ENCODE measurements around the gene ST6GALNAC5. TPM values are rescaled to one million over a fixed set of nuclear protein-coding genes. Genes with fewer than 3 reads are reported as not detected.

The ST6GALNAC5 gene
- total and polyA plus RNA-seq, 2 of the 13 experiments (the other 11 are each of a cell fraction or from before 2014, with no cell fraction given) = not detected

DNA sequence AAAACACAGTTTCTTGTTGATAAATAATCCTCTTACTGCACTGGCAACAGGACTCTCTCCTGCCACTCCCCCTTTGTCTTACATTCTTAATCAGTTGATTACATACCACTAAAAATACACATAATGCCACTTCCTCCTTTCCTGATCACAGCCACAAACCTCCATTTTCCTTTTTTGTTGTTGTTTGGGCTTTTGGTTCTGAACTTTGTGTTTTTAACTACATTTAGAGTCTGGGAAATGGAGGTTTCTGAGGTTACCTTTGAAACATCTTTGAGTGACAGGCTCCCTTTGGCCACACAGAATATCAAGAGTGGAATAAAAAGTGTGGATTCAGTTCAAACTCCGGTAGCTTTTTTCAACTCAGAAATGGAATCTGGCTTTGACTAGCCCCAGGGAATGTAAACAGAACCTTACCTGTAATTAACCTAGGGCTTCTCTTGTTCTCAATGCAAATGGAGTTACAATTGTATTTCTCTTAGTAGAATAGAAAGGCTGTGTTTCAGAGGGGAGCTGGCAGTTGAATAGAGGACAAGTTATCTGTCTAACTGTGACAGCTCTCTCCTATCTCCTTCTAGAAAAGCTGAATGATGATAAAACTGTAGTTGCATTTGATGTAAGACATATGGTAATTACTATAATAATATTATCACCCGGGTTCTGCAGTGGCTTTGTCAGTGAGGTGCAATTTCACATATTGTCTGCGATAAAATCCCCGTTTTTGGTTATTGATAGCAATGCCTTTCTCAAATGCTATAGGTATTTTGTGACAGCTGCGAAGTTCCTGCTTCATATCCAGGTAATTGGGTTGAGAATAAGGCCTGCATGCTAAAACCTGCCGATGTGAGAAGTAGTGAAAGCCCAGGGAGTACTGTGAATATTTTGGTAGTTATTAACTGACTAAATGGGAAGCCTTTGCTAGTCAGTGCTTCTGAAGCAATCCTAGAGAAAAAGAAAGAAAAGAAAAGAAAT lies 66.9 kb downstream of the ST6GALNAC5 start:
- H3K4me1 ChIP-seq (ENCODE audit: insufficient read depth, low read length) = no peaks in the 10 kb centered on the region
- in situ Hi-C loops (cut with HindIII; ENCODE audit: extremely low pct_ligation_motif_present, low pct_unique_long_range_greater_than_20kb) = no loop called here
- H3K27me3 ChIP-seq (ENCODE audit: control insufficient read depth in 1 of 2, insufficient read depth in 2 of 2, low read length in 2 of 2) = no peaks in the 10 kb centered on the region
- no peaks in the 10 kb centered on the region for H3K36me3 ChIP-seq (replicated peaks in 1 of 2; ENCODE audit: control insufficient read depth in 1 of 2, insufficient read depth in 2 of 2, low read length in 2 of 2)
- H3K27ac ChIP-seq (ENCODE audit: extremely low read length, insufficient read depth, low read length) = no peak overlapping the region
- no peaks in the 10 kb centered on the region for H3K9me3 ChIP-seq (ENCODE audit: low read length)
- no peak for TF ChIP-seq MLLT10 (CRISPR knock-in tag; IDR thresholded peaks at IDR 0.05)
- TF ChIP-seq ZNF550 (CRISPR knock-in tag; IDR thresholded peaks at IDR 0.05; ENCODE audit: borderline replicate concordance) = no peak
- no peak for TF ChIP-seq ZNF569 (CRISPR knock-in tag; IDR thresholded peaks at IDR 0.05; ENCODE audit: borderline replicate concordance)
- TF ChIP-seq, protein P1, sequence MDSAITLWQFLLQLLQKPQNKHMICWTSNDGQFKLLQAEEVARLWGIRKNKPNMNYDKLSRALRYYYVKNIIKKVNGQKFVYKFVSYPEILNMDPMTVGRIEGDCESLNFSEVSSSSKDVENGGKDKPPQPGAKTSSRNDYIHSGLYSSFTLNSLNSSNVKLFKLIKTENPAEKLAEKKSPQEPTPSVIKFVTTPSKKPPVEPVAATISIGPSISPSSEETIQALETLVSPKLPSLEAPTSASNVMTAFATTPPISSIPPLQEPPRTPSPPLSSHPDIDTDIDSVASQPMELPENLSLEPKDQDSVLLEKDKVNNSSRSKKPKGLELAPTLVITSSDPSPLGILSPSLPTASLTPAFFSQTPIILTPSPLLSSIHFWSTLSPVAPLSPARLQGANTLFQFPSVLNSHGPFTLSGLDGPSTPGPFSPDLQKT (CRISPR knock-in tag; IDR thresholded peaks at IDR 0.05; ENCODE audit: borderline replicate concordance) = no peak
- H4K20me1 ChIP-seq (ENCODE audit: insufficient read depth, low read length) = no peaks in the 10 kb centered on the region
- intact Hi-C loops (cut with micrococcal nuclease; ENCODE audit: unreplicated experiment) = no loop called here
- ChIA-PET CTCF (ENCODE audit: low intra/inter-chr PET ratio, low total read pairs) (no interaction called here), POLR2A (no interaction called here)
- BruUV-seq (replicated peaks) = no TSS peak
- no peak for FAIRE-seq
- H2AFZ ChIP-seq (ENCODE audit: low read length) = no peak overlapping the region
- no peak overlapping the region for H3K4me3 ChIP-seq (replicated peaks in 1 of 3; ENCODE audit: insufficient read depth in 1 of 3, low read depth in 2 of 3, low read length in 3 of 3)
- WGBS (ENCODE audit: low lambda C conversion rate) = 6% methylated on average over 6 of the region's 6 CpGs
- no peak for ATAC-seq
- no peak for DNase-seq (ENCODE audit: low spot score)
- H3K9ac ChIP-seq (ENCODE audit: insufficient read depth, low read depth, low read length) = no peak overlapping the region
- no peaks in the 10 kb centered on the region for H3K79me2 ChIP-seq (ENCODE audit: insufficient read depth, low read length)
- H3K4me2 ChIP-seq (ENCODE audit: low read depth, low read length) = no peak overlapping the region

DNA sequence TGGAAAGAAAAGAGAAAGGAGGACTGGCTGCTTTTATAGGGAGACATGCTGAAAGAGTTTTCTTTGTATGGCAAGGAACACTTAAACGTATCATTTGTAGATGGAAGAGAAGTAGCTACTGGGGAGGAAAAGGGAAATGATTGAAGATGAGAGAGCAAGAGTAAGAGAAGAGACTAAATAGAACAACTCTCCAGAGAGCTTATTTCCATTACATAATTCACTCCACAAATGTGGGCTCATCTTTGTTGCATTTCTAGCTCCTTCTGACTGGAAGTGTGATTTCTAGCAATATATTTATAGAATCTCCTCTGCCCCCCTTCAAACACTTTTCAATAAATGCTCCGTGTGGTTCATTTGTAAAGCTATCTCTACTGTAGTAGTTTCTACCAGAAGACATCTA lies 71.0 kb downstream of the ST6GALNAC5 start:
- ATAC-seq (no peak), FAIRE-seq (no peak), DNase-seq (ENCODE audit: low spot score) (no peak)
- 0% methylated on average over 2 of the region's 2 CpGs for WGBS (ENCODE audit: low lambda C conversion rate)
- H4K20me1 ChIP-seq (ENCODE audit: insufficient read depth, low read length) = no peaks in the 10 kb centered on the region
- H3K9me3 ChIP-seq (ENCODE audit: low read length) = no peaks in the 10 kb centered on the region
- no peaks in the 10 kb centered on the region for H3K36me3 ChIP-seq (replicated peaks in 1 of 2; ENCODE audit: control insufficient read depth in 1 of 2, insufficient read depth in 2 of 2, low read length in 2 of 2)
- no peak overlapping the region for H3K4me2 ChIP-seq (ENCODE audit: low read depth, low read length)
- H3K27me3 ChIP-seq (ENCODE audit: control insufficient read depth in 1 of 2, insufficient read depth in 2 of 2, low read length in 2 of 2) = no peaks in the 10 kb centered on the region
- no peak overlapping the region for H3K27ac ChIP-seq (ENCODE audit: extremely low read length, insufficient read depth, low read length)
- H3K9ac ChIP-seq (ENCODE audit: insufficient read depth, low read depth, low read length) = no peak overlapping the region
- no TSS peak for BruUV-seq (replicated peaks)
- ChIA-PET POLR2A (no interaction called here), CTCF (ENCODE audit: low intra/inter-chr PET ratio, low total read pairs) (no interaction called here)
- H3K79me2 ChIP-seq (ENCODE audit: insufficient read depth, low read length) = no peaks in the 10 kb centered on the region
- no peak overlapping the region for H2AFZ ChIP-seq (ENCODE audit: low read length)
- intact Hi-C loops (cut with micrococcal nuclease; ENCODE audit: unreplicated experiment) = no loop called here
- in situ Hi-C loops (cut with HindIII; ENCODE audit: extremely low pct_ligation_motif_present, low pct_unique_long_range_greater_than_20kb) = no loop called here
- H3K4me3 ChIP-seq (replicated peaks in 1 of 3; ENCODE audit: insufficient read depth in 1 of 3, low read depth in 2 of 3, low read length in 3 of 3) = no peak overlapping the region
- H3K4me1 ChIP-seq (ENCODE audit: insufficient read depth, low read length) = no peaks in the 10 kb centered on the region
- TF ChIP-seq TCF12 (IDR thresholded peaks at IDR 0.05) (no peak), TCF12 (CRISPR knock-in tag; IDR thresholded peaks at IDR 0.05) (no peak), NFE2 (CRISPR knock-in tag; IDR thresholded peaks at IDR 0.05) (no peak), RCOR2 (CRISPR knock-in tag; IDR thresholded peaks at IDR 0.05) (no peak), HMG20B (CRISPR knock-in tag; conservative IDR thresholded peaks at IDR 0.05) (no peak), GABPB1 (CRISPR knock-in tag; IDR thresholded peaks at IDR 0.05) (no peak), ZNF577 (CRISPR knock-in tag; IDR thresholded peaks at IDR 0.05; ENCODE audit: borderline replicate concordance, low read depth) (no peak), ZNF788 (CRISPR knock-in tag; IDR thresholded peaks at IDR 0.05; ENCODE audit: borderline replicate concordance) (no peak), FOXA1 (IDR thresholded peaks at IDR 0.05) (no peak), FOXA1 (CRISPR knock-in tag; IDR thresholded peaks at IDR 0.05) (no peak)
- TF ChIP-seq, protein P2, sequence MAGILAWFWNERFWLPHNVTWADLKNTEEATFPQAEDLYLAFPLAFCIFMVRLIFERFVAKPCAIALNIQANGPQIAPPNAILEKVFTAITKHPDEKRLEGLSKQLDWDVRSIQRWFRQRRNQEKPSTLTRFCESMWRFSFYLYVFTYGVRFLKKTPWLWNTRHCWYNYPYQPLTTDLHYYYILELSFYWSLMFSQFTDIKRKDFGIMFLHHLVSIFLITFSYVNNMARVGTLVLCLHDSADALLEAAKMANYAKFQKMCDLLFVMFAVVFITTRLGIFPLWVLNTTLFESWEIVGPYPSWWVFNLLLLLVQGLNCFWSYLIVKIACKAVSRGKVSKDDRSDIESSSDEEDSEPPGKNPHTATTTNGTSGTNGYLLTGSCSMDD (CRISPR knock-in tag; IDR thresholded peaks at IDR 0.05) = no peak
- TF ChIP-seq, protein P3, sequence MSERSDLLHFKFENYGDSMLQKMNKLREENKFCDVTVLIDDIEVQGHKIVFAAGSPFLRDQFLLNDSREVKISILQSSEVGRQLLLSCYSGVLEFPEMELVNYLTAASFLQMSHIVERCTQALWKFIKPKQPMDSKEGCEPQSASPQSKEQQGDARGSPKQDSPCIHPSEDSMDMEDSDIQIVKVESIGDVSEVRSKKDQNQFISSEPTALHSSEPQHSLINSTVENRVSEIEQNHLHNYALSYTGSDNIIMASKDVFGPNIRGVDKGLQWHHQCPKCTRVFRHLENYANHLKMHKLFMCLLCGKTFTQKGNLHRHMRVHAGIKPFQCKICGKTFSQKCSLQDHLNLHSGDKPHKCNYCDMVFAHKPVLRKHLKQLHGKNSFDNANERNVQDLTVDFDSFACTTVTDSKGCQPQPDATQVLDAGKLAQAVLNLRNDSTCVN (CRISPR knock-in tag; IDR thresholded peaks at IDR 0.05; ENCODE audit: borderline replicate concordance) = no peak

Data from HepG2 (cell line).